GM13976 (cell line): ENCODE data around the gene LRRC9.
"Not testable (repeated sequence)": the region's sequence is repeated elsewhere in the genome, so short reads cannot be mapped to it uniquely, and the experiment has no call there.

Experiments used
- DNase-seq: peaks from one replicate; pipeline ENCODE4 v3.0.0; 2012; ENCODE audit warnings: low spot score
- in situ Hi-C: fragments of 300-500 bp; cut with MboI; formaldehyde crosslinking; loops from one replicate; pipeline ENCODE4 v1.12.0; 2022; ENCODE audit warnings: low sequenced_read_pairs, mixed read lengths, inconsistent platforms; ENCODE audit not compliant: unreplicated experiment
- TF ChIP-seq, protein P1 (sequence below): IDR thresholded peaks from 2 replicates; pipeline ENCODE4 v1.5.1; 2012; ENCODE audit warnings: borderline replicate concordance, mild to moderate bottlenecking; ENCODE audit not compliant: insufficient read depth; ENCODE audit errors: extremely low read depth, missing control alignments, control extremely low read depth

The LRRC9 gene

DNA sequence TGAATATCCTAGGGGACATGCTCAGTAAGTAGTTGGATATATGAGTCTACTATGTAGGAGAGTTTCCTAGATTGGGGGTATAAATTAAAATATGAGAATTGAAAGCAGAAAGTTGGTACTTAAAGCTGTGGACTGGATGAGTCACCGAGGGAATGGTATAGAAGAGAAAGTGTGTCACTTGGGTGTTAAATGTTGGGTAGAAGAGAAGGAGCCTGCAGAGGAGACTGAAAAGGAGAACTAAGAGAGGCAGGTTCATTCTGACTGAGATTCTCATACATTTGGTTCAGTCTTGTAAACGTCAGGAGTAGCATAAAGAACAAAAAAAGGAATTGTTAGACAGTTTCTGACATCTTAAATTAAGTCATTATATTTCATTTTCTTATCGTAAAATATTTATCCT, 19.9 kb downstream of the LRRC9 start:
- TF ChIP-seq, protein P1, sequence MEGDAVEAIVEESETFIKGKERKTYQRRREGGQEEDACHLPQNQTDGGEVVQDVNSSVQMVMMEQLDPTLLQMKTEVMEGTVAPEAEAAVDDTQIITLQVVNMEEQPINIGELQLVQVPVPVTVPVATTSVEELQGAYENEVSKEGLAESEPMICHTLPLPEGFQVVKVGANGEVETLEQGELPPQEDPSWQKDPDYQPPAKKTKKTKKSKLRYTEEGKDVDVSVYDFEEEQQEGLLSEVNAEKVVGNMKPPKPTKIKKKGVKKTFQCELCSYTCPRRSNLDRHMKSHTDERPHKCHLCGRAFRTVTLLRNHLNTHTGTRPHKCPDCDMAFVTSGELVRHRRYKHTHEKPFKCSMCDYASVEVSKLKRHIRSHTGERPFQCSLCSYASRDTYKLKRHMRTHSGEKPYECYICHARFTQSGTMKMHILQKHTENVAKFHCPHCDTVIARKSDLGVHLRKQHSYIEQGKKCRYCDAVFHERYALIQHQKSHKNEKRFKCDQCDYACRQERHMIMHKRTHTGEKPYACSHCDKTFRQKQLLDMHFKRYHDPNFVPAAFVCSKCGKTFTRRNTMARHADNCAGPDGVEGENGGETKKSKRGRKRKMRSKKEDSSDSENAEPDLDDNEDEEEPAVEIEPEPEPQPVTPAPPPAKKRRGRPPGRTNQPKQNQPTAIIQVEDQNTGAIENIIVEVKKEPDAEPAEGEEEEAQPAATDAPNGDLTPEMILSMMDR, result no peak
- no peak for DNase-seq
- in situ Hi-C loops, result no loop called here

DNA sequence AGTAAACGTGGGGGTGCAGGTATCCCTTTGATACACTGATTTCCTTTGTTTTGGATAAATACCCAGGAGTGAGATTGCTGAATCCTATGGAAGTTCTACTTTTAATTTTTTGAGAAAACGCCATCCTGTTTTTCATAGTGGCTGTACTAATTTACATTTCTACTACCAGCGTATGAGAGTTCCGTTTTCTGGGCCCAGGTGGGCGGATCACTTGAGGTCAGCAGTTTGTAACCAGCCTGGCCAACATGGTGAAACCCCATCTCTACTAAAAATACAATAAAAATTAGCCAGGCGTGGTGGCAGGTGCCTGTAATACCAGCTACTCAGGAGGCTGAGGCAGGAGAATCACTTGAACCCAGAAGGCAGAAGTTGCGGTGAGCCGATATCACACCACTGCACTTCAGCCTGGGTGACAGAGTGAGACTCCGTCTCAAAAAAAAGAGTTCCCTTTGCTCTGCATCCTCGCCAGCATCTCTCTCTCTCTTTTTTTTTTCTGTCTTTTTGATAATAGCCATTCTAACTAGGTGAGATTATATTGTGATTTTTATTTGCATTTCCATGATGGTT, 22.4 kb downstream of the LRRC9 start:
- in situ Hi-C loops, DNase-seq: not testable (repeated sequence)

DNA sequence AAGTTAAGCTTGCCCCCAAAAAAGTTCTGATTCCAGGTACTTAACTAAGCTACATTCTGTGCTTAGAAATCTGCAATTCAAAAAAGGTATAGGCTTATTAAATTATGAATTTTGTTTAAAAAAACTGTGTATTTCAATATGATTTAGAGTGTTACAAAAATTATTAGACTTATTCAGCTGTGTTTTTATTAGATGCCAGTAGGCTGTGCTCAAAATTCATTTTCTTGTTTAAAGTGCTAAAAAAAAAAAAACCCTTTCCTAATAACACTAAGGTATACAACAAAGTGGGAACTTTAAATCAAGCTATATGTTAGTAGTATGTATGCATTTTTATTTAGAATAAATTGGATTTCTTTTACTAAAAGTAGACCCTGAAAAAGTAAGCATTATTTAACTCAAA, 25.0 kb downstream of the LRRC9 start:
- TF ChIP-seq, protein P1, result no peak
- in situ Hi-C loops, result no loop called here
- DNase-seq, result no peak

DNA sequence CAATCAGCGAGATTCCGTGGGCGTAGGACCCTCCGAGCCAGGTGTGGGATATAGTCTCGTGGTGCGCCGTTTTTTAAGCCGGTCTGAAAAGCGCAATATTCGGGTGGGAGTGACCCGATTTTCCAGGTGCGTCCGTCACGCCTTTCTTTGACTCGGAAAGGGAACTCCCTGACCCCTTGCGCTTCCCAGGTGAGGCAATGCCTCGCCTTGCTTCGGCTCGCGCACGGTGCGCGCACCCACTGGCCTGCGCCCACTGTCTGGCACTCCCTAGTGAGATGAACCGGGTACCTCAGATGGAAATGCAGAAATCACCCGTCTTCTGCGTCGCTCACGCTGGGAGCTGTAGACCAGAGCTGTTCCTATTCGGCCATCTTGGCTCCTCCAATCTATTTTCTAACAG, 32.2 kb downstream of the LRRC9 start:
- in situ Hi-C loops, DNase-seq: not testable (repeated sequence)

DNA sequence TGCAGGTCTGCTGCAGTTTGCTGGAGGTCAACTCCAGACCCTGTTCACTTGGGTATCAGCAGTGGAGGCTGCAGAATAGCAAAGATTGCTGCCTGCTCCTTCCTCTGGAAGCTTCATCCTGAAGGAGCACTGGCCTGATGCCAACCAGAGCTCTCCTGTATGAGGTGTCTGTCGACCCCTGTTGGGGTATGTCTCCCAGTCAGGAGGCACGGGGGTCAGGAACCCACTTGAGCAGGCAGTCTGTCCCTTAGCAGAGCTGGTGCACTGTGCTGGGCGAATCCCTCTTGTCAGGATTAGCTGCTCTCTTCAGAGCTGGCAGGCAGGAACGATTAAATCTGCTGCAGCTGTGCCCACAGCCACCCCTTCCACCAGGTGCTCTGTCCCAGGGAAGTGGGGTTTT, 37.9 kb downstream of the LRRC9 start:
- DNase-seq, in situ Hi-C loops: not testable (repeated sequence)

DNA sequence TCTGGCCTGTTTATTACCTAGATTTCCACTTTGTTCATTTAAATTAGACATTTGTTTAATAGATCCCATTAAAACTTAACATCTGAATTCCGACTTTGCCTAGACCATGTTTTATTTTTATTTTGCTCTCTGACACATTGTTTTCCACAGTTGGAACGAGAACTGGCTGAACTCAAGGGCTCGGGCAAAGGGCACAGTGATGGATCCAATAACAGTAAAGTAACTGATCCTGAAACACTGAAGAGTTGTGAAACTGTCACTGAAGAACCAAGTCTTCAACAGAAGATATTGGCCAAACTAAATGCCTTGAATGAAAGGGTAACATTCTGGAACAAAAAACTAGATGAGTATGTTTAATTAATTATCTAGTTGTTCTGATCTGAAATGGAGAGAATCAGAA, 39.7 kb downstream of the LRRC9 start:
- in situ Hi-C loops, result loop anchor here (10.0 kb wide), 1 partner anchor 225 kb away; no protein-coding TSS in a partner anchor
- no peak for DNase-seq
- TF ChIP-seq, protein P1, result no peak

DNA sequence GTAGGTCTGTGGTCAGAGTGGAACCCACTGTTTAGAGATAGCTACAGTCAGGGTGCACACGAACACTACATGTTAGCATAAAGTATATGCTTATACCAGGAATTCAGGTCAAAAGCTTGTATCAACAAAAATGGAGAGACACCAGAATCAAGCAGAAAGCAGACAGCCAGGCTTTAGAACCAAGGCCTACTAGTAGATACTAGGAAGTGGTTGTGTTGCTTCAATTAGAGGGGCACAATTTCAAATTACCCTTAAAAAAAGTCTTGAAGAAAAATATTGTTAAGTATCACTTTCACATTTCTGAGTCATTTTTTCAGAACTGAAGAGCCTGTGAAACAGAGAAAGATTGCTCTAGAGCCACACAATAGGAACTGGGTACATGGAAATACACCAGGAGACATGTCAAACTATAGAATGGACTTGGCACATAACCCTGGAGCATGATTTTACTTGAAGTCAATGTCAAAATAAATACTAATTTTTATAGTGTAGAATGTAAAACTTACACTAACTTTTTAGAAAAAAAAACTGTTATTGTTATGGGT, 41.6 kb downstream of the LRRC9 start:
- DNase-seq, result no peak
- in situ Hi-C loops, result loop anchor here (10.0 kb wide), 1 partner anchor 223 kb away; no protein-coding TSS in a partner anchor
- TF ChIP-seq, protein P1, result no peak

DNA sequence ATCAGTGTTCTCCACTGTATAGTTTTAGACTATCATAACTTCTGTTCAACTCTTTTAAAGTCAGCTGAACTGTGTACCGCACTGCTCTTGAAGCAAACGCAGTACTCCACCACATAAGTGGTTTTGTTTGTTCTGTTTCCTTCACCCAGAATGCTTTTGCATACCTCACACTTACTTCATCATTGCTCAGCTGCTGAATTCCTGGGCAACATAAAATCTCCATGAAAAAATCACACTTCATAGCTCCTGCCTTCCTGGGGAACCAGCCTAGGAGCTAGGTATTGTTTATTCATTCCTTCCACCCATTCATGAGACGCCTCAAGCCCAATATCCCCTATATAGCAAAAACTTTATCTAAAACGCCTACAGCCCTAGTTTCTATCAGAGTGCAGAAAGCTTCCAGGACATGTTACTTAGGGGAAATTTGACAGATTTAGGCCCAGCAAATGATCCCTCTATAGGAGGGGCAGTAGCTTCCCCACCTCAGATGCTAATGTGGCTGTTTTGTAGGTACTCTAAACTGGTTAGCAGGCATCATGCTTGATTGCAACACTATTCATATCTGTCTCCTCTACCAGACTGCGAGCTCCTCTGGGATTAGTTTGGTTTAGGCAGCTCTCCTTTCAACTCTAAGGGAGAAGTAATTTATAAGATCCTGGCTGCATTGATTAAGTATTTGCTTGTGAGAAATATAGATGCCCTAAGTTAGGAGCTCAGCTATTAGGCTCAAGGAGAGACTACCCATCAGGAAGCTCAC, 44.5 kb downstream of the LRRC9 start:
- in situ Hi-C loops, result loop anchor here (10.0 kb wide), 1 partner anchor 220 kb away; no protein-coding TSS in a partner anchor
- TF ChIP-seq, protein P1, result no peak
- DNase-seq, result no peak
